Liver (tissue), 9 donors: ENCODE measurements around the gene PALLD. TPM values are rescaled to one million over a fixed set of nuclear protein-coding genes. Genes with fewer than 3 reads are reported as not detected.
A peak's percentile ranks its signal among the peaks of the same experiment; 100 is the strongest.

ENCODE experiments used
- DNase-seq: peaks from one replicate; pipeline ENCODE4 v3.0.0-alpha.2; 2017; ENCODE audit warnings: low spot score
- H3K27ac ChIP-seq, 2 donors: one replicate each; pipeline ENCODE4 v1.7.0; 2013; ENCODE audit warnings: inconsistent platforms in 2 of 2, low read length in 2 of 2, control low read depth in 1 of 2, low read depth in 1 of 2, mild to moderate bottlenecking in 1 of 2
- H3K27me3 ChIP-seq, 4 donors: one replicate each; pipeline versions ENCODE4 v1.6.1 to v1.7.0; 2013; ENCODE audit warnings: low read length in 3 of 4, inconsistent platforms in 1 of 4, mild to moderate bottlenecking in 1 of 4, moderate library complexity in 1 of 4; ENCODE audit not compliant: control insufficient read depth in 4 of 4, insufficient read depth in 4 of 4
- H3K36me3 ChIP-seq, 4 donors: one replicate each; pipeline versions ENCODE4 v1.6.1 to v1.7.0; 2013; ENCODE audit warnings: low read length in 3 of 4, mild to moderate bottlenecking in 3 of 4, low read depth in 1 of 4, moderate library complexity in 1 of 4; ENCODE audit not compliant: control insufficient read depth in 4 of 4, insufficient read depth in 3 of 4
- H3K4me1 ChIP-seq, 4 donors: one replicate each; pipeline versions ENCODE4 v1.6.1 to v1.7.0; 2013; ENCODE audit warnings: low read length in 3 of 4, mild to moderate bottlenecking in 3 of 4, moderate library complexity in 1 of 4; ENCODE audit not compliant: control insufficient read depth in 4 of 4, insufficient read depth in 4 of 4
- H3K4me3 ChIP-seq, 3 donors: one replicate each; pipeline versions ENCODE4 v1.6.1 to v1.7.0; 2013; ENCODE audit warnings: low read length in 3 of 3, control low read depth in 1 of 3, low read depth in 1 of 3, mild to moderate bottlenecking in 1 of 3
- H3K9ac ChIP-seq, 2 donors: one replicate each; pipeline ENCODE4 v1.7.0; 2013; ENCODE audit warnings: low read length in 2 of 2, mild to moderate bottlenecking in 2 of 2, moderate library complexity in 2 of 2, control low read depth in 1 of 2, low read depth in 1 of 2
- H3K9me3 ChIP-seq, 4 donors: one replicate each; pipeline versions ENCODE4 v1.6.1 to v1.7.0; 2013; ENCODE audit warnings: low read length in 3 of 4; ENCODE audit not compliant: control insufficient read depth in 4 of 4
- EGR1 ChIP-seq, 2 donors: IDR thresholded peaks; 2 replicates each; pipeline ENCODE4 v1.6.1; 2016 to 2018; ENCODE audit warnings: antibody characterized with exemption in 2 of 2, low read depth in 2 of 2
- FOXA2 ChIP-seq: IDR thresholded peaks from 2 replicates; pipeline ENCODE4 v1.6.1; 2016; ENCODE audit warnings: antibody characterized with exemption
- JUND ChIP-seq, 2 donors: IDR thresholded peaks; 2 replicates each; pipeline ENCODE4 v1.6.1; 2016; ENCODE audit warnings: antibody characterized with exemption in 2 of 2
- NR2F2 ChIP-seq: IDR thresholded peaks from 2 replicates; pipeline ENCODE4 v1.6.1; 2016; ENCODE audit warnings: antibody characterized with exemption
- RAD21 ChIP-seq, 2 donors: IDR thresholded peaks; 2 replicates each; pipeline ENCODE4 v1.6.1; 2016; ENCODE audit warnings: antibody characterized with exemption in 2 of 2, mild to moderate bottlenecking in 2 of 2
- RXRA ChIP-seq, 2 donors: IDR thresholded peaks; 2 replicates each; pipeline ENCODE4 v1.6.1; 2017 to 2018; ENCODE audit warnings: antibody characterized with exemption in 2 of 2, mild to moderate bottlenecking in 1 of 2
- SP1 ChIP-seq: IDR thresholded peaks from 2 replicates; pipeline ENCODE4 v1.6.1; 2018; ENCODE audit warnings: antibody characterized with exemption, mild to moderate bottlenecking
- TAF1 ChIP-seq: conservative IDR thresholded peaks from 2 replicates; pipeline ENCODE4 v1.6.1; 2016; ENCODE audit warnings: antibody characterized with exemption, mild to moderate bottlenecking
- YY1 ChIP-seq: IDR thresholded peaks from 2 replicates; pipeline ENCODE4 v1.6.1; 2016; ENCODE audit warnings: antibody characterized with exemption, mild to moderate bottlenecking
- ZBTB33 ChIP-seq: IDR thresholded peaks from 2 replicates; pipeline ENCODE4 v1.6.1; 2016; ENCODE audit warnings: antibody characterized with exemption
- WGBS: extraction: QIAGEN DNeasy Blood & Tissue Kit; methylation state at CpG from one replicate; pipeline ENCODE4 v1.1.7; 2013; 5-methylcytosine and 5-hydroxymethylcytosine counted together
- polyA plus RNA-seq, 2 donors: library from polyadenylated mRNA; stranded (reverse) in 1 of 2; unstranded in 1 of 2; fragments of 200-250 nt in 1 of 2; fragments of >200 nt in 1 of 2; fragmentation: Nextera tagmentation in 1 of 2; extraction: Ambion mirVana in 1 of 2; gene quantifications; one replicate each; pipeline versions ENCODE4 v1.2.1 to v1.2.3, GENCODE V29; 2013 to 2015
- total RNA-seq, 2 donors: library from RNA; depleted of rRNA; stranded (reverse); fragments of >200 nt; gene quantifications; one replicate each; pipeline ENCODE4 v1.2.3, GENCODE V29; 2014
- TF ChIP-seq, protein P1 (sequence below): IDR thresholded peaks from 2 replicates; pipeline ENCODE4 v1.6.1; 2016; ENCODE audit warnings: antibody characterized with exemption
- TF ChIP-seq, protein P2 (sequence below): fragments of 150-350 bp; IDR thresholded peaks from 2 replicates; pipeline ENCODE4 v1.5.1; 2017; ENCODE audit warnings: improper control_type of control experiment, low read depth, low read length; ENCODE audit not compliant: missing input control
- TF ChIP-seq, protein P3 (sequence below): IDR thresholded peaks from 2 replicates; pipeline ENCODE4 v1.6.1; 2016; ENCODE audit warnings: antibody characterized with exemption, mild to moderate bottlenecking
- donor health status: healthy.
- donor health status: healthy.
- donor health status: healthy.
- donor health status: healthy.
- donor health status: healthy.

Gene PALLD
- total and polyA plus RNA-seq, 4 donors = 9.0 to 26.3 (median 14.7) TPM

DNA sequence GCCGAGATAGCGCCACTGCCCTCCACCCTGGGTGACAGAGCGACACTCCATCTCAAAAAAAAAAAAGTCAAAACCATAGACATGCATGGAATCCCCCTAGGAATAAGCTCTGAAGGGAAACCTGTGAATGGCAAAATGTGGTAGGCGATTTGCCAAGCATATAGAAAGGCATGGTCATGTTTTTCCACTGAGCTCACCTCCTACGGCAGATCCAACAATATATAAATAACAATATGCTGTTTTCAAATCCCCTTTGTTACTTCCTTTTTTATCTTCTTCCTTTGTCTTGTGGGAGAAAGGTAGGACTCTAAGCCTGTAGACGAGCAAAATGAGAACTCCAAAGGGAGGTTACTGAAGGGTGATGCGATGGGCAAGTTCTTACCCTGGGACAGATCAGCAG is 219.0 kb downstream of the PALLD start:
- H3K4me3 ChIP-seq = no peak overlapping the region
- 85% methylated on average over 7 of the region's 7 CpGs for WGBS
- no peak overlapping the region for H3K9ac ChIP-seq
- H3K9me3 ChIP-seq = no peaks in the 10 kb centered on the region
- TF ChIP-seq EGR1 (IDR thresholded peaks at IDR 0.05; ENCODE audit: low read depth in 2 of 2) = no peak
- TF ChIP-seq RAD21 (IDR thresholded peaks at IDR 0.05) = no peak
- no peak for TF ChIP-seq FOXA2
- TF ChIP-seq, protein P1, sequence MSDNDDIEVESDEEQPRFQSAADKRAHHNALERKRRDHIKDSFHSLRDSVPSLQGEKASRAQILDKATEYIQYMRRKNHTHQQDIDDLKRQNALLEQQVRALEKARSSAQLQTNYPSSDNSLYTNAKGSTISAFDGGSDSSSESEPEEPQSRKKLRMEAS = no peak
- TF ChIP-seq, protein P2, sequence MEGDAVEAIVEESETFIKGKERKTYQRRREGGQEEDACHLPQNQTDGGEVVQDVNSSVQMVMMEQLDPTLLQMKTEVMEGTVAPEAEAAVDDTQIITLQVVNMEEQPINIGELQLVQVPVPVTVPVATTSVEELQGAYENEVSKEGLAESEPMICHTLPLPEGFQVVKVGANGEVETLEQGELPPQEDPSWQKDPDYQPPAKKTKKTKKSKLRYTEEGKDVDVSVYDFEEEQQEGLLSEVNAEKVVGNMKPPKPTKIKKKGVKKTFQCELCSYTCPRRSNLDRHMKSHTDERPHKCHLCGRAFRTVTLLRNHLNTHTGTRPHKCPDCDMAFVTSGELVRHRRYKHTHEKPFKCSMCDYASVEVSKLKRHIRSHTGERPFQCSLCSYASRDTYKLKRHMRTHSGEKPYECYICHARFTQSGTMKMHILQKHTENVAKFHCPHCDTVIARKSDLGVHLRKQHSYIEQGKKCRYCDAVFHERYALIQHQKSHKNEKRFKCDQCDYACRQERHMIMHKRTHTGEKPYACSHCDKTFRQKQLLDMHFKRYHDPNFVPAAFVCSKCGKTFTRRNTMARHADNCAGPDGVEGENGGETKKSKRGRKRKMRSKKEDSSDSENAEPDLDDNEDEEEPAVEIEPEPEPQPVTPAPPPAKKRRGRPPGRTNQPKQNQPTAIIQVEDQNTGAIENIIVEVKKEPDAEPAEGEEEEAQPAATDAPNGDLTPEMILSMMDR = no peak
- TF ChIP-seq TAF1 = no peak
- TF ChIP-seq YY1 = no peak
- DNase-seq = no peak
- no peaks in the 10 kb centered on the region for H3K36me3 ChIP-seq
- H3K27ac ChIP-seq = no peak overlapping the region
- no peaks in the 10 kb centered on the region for H3K27me3 ChIP-seq
- H3K4me1 ChIP-seq = peaks cover 0 to 3% (median 0%) of the 10 kb centered on the region in 4 donors

DNA sequence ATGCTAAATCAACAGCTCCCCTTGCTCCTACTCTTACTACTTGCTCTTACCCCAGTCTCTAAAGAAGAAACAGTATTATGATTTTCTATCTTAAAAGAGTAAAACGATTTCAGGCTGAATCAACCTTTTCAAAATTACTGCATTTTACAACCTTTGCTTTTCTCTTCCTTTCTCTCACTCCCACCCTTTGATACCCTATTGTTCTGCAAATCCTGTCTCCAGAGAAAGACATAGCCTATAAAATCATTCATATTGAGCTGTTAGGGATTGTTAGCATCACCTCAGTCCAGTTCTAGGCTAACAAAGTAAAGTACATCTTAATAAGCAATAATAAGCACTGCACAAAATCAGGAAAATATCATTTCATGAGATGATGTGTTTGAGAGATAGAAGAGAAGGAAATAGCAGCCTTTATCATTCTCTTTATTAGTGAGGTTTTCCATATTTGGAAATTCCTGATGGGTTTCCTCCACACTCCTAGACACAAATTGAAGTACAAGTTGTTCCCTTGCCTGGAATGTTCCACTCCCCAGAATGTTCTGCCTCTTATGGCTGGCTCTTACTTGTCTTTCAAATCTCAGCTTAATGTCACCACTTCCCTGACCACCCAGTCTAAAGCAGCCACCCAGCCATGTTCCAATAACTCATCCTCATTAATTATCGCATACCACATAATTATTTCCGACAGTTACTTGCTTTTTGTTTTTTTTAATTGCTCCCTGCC is 219.7 kb downstream of the PALLD start:
- WGBS = 82% methylated on average over 3 of the region's 3 CpGs
- H3K36me3 ChIP-seq = no peaks in the 10 kb centered on the region
- H3K4me1 ChIP-seq = peaks cover 0 to 3% (median 0%) of the 10 kb centered on the region in 4 donors
- no peak for DNase-seq
- peak; percentile 76 for TF ChIP-seq NR2F2
- TF ChIP-seq TAF1 = no peak
- peak in 1 of 2 donors; percentile 10 for TF ChIP-seq RXRA (IDR thresholded peaks at IDR 0.05)
- TF ChIP-seq, protein P3, sequence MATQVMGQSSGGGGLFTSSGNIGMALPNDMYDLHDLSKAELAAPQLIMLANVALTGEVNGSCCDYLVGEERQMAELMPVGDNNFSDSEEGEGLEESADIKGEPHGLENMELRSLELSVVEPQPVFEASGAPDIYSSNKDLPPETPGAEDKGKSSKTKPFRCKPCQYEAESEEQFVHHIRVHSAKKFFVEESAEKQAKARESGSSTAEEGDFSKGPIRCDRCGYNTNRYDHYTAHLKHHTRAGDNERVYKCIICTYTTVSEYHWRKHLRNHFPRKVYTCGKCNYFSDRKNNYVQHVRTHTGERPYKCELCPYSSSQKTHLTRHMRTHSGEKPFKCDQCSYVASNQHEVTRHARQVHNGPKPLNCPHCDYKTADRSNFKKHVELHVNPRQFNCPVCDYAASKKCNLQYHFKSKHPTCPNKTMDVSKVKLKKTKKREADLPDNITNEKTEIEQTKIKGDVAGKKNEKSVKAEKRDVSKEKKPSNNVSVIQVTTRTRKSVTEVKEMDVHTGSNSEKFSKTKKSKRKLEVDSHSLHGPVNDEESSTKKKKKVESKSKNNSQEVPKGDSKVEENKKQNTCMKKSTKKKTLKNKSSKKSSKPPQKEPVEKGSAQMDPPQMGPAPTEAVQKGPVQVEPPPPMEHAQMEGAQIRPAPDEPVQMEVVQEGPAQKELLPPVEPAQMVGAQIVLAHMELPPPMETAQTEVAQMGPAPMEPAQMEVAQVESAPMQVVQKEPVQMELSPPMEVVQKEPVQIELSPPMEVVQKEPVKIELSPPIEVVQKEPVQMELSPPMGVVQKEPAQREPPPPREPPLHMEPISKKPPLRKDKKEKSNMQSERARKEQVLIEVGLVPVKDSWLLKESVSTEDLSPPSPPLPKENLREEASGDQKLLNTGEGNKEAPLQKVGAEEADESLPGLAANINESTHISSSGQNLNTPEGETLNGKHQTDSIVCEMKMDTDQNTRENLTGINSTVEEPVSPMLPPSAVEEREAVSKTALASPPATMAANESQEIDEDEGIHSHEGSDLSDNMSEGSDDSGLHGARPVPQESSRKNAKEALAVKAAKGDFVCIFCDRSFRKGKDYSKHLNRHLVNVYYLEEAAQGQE = no peak
- TF ChIP-seq RAD21 (IDR thresholded peaks at IDR 0.05) = peak in 1 of 2 donors; percentile 31
- TF ChIP-seq SP1 = peak; percentile 76
- H3K9ac ChIP-seq = no peak overlapping the region
- H3K27ac ChIP-seq = no peak overlapping the region
- no peak overlapping the region for H3K4me3 ChIP-seq
- no peaks in the 10 kb centered on the region for H3K27me3 ChIP-seq
- H3K9me3 ChIP-seq = no peaks in the 10 kb centered on the region

GRCh38 chr4:168717847-168718246 is 221.0 kb downstream of the PALLD start:
- H3K27ac ChIP-seq = no peak overlapping the region
- no peak overlapping the region for H3K4me3 ChIP-seq
- H3K27me3 ChIP-seq = no peaks in the 10 kb centered on the region
- peaks cover 0 to 3% (median 0%) of the 10 kb centered on the region in 4 donors for H3K4me1 ChIP-seq
- H3K9me3 ChIP-seq = no peaks in the 10 kb centered on the region
- no peak for DNase-seq
- 43% methylated on average over 3 of the region's 3 CpGs for WGBS
- no peaks in the 10 kb centered on the region for H3K36me3 ChIP-seq
- TF ChIP-seq SP1 (no peak), FOXA2 (no peak), JUND (IDR thresholded peaks at IDR 0.05) (no peak), RAD21 (IDR thresholded peaks at IDR 0.05) (no peak), NR2F2 (no peak), YY1 (no peak), ZBTB33 (no peak)
- TF ChIP-seq, protein P3 = no peak
- TF ChIP-seq, protein P1 = no peak
- no peak overlapping the region for H3K9ac ChIP-seq
